Heart right ventricle (tissue), 16 donors: ENCODE results near the gene RAB24. TPM values are rescaled to one million over a fixed set of nuclear protein-coding genes. Genes with fewer than 3 reads are reported as not detected.
A peak's percentile ranks its signal among the peaks of the same experiment; 100 is the strongest.
"Not testable (repeated sequence)": the region's sequence is repeated elsewhere in the genome, so short reads cannot be mapped to it uniquely, and the experiment has no call there.

Experiments
- ATAC-seq, 8 donors: fragments of 200-7000 bp; cut with Tn5 transposase; one replicate each; pipeline ENCODE4 v1.9.1; 2020; ENCODE audit warnings: mild to moderate bottlenecking in 8 of 8, moderate library complexity in 8 of 8, moderate number of reproducible peaks in 1 of 8
- DNase-seq, 2 donors: peaks; one replicate each; pipeline ENCODE4 v3.0.0-alpha.2; 2020
- H3K27ac ChIP-seq, 10 donors: fragments of 200-600 bp; sonication (generic) in 2 of 10; one replicate each; pipeline versions ENCODE4 v1.5.0 to v1.8.0; 2020 to 2022; ENCODE audit warnings: mild to moderate bottlenecking in 3 of 10
- H3K27me3 ChIP-seq, 7 donors: fragments of 200-600 bp; one replicate each; pipeline ENCODE4 v1.8.0; 2021 to 2022; ENCODE audit warnings: mild to moderate bottlenecking in 2 of 7
- H3K36me3 ChIP-seq, 9 donors: fragments of 200-600 bp; sonication (generic) in 1 of 9; one replicate each; pipeline versions ENCODE4 v1.5.0 to v1.8.0; 2020 to 2022; ENCODE audit warnings: mild to moderate bottlenecking in 2 of 9
- H3K4me1 ChIP-seq, 9 donors: fragments of 200-600 bp; sonication (generic) in 1 of 9; one replicate each; pipeline versions ENCODE4 v1.5.0 to v1.8.0; 2020 to 2022; ENCODE audit warnings: mild to moderate bottlenecking in 4 of 9
- H3K4me3 ChIP-seq, 10 donors: fragments of 200-600 bp; sonication (generic) in 2 of 10; one replicate each; pipeline versions ENCODE4 v1.5.0 to v1.8.0; 2020 to 2022; ENCODE audit warnings: mild to moderate bottlenecking in 7 of 10, moderate library complexity in 2 of 10
- H3K9me3 ChIP-seq, 11 donors: fragments of 200-600 bp in 10 of 11; sonication (generic) in 2 of 11; one replicate each; pipeline versions ENCODE4 v1.5.0 to v1.8.0; 2013 to 2022; ENCODE audit warnings: mild to moderate bottlenecking in 2 of 11, control low read depth in 1 of 11, moderate library complexity in 1 of 11
- CTCF ChIP-seq, 9 donors: fragments of 200-600 bp; sonication (generic) in 2 of 9; IDR thresholded peaks; one replicate each; pipeline versions ENCODE4 v1.5.0 to v1.8.0; 2021 to 2022; ENCODE audit warnings: antibody characterized with exemption in 9 of 9, mild to moderate bottlenecking in 5 of 9, moderate library complexity in 1 of 9
- WGBS, 2 donors: extraction: QIAGEN DNeasy Blood & Tissue Kit; methylation state at CpG; one replicate each; pipeline ENCODE4 v1.1.7; 2013; ENCODE audit warnings: inconsistent platforms in 1 of 2; 5-methylcytosine and 5-hydroxymethylcytosine counted together
- intact Hi-C, 10 donors: fragments of 100-400 bp; cut with DNase I; formaldehyde crosslinking; loops; one replicate each; pipeline versions ENCODE4 v1.11.1 to v1.14.2; 2022
- polyA plus RNA-seq, 2 donors: library from polyadenylated mRNA; stranded (reverse); fragments of 200-250 nt; gene quantifications; one replicate each; pipeline ENCODE4 v1.2.3, GENCODE V29; 2013
- total RNA-seq, 10 donors: library from RNA; stranded (reverse); fragmentation: NEBNext Ultra II Directional in 3 of 10; extraction: Animal tissue kit (Norgen Biotek cat#: 25700) in 3 of 10; gene quantifications; one replicate each; pipeline versions ENCODE4 v1.2.1 to v1.2.4, GENCODE V29; 2021 to 2023
- donor health status: Arrhythmogenic right ventricular cardiomyopathy.
- donor health status: ischemic (EF 13 %, LVEDD 7.1; RV severe dilation, severe dysfunction).
- donor health status: healthy with polysubstance abuse.
- donor health status: DM: no; HTN: yes; CAD: no.
- donor health status: DM: no; HTN: no; CAD: no.
- donor health status: ischemic (EF 25% LVEDD 6.9; RV normal size, moderate dysfunction).
- donor health status: ischemic (EF 25% LVEDD 5.7; RV mildly dilated, moderate dysfunction).
- donor health status: healthy.
- donor health status: DM: yes; HTN: yes; CAD: no.
- donor health status: Ischemic cardiomyopathy.
- donor health status: ischemic (EF 35%, LVEDD 5.7; RV mildly dilated, moderate dysfunction).
- donor health status: nonischemic (EF 11% LVEDD 7.7; RV severe dilation, severe dysfunction).
- donor health status: DM: yes; HTN: yes; CAD: no.
- donor health status: PGD.
- donor health status: ischemic (EF 29% LVEDD 5.4; RV normal size, mild dysfunction).
- donor health status: nonischemic (EF 23%, LVEDD 6.1; RV moderate dilation, normal function).

The RAB24 gene
- total and polyA plus RNA-seq, 12 donors: 14.7 to 39.4 (median 19.7) TPM

GRCh38 chr5:177265395-177265794, 38.1 kb downstream of the RAB24 start:
- no peaks in the 10 kb centered on the region for H3K4me1 ChIP-seq
- ATAC-seq (peak in 2 of 8 donors; percentile 41 to 59), DNase-seq (no peak)
- no peaks in the 10 kb centered on the region for H3K9me3 ChIP-seq
- H3K27me3 ChIP-seq: no peaks in the 10 kb centered on the region
- TF ChIP-seq CTCF (IDR thresholded peaks at IDR 0.05): no peak
- H3K27ac ChIP-seq: no peak overlapping the region
- H3K4me3 ChIP-seq: no peak overlapping the region
- intact Hi-C loops: no loop called here
- 95% methylated on average over 16 of the region's 16 CpGs for WGBS, 2 donors
- peaks cover 0 to 100% (median 57%) of the 10 kb centered on the region in 9 donors for H3K36me3 ChIP-seq

GRCh38 chr5:177264178-177264577, 39.3 kb downstream of the RAB24 start:
- H3K4me1 ChIP-seq: no peaks in the 10 kb centered on the region
- TF ChIP-seq CTCF (IDR thresholded peaks at IDR 0.05): no peak
- 94 to 98% methylated on average over 1 of the region's 1 CpG for WGBS, 2 donors

GRCh38 chr5:177261510-177261909, 42.0 kb downstream of the RAB24 start:
- H3K36me3 ChIP-seq: peaks cover 0 to 100% (median 54%) of the 10 kb centered on the region in 9 donors
- WGBS, 2 donors: 88 to 95% methylated on average over 1 of the region's 1 CpG

More at GRCh38 chr5:177264178-177264577, 39.3 kb downstream of the RAB24 start:
- Histone ChIP-seq H3K27me3 (no peaks in the 10 kb centered on the region), H3K27ac (no peak overlapping the region), H3K9me3 (no peaks in the 10 kb centered on the region), H3K4me3 (no peak overlapping the region), H3K36me3 (peaks cover 0 to 100% (median 55%) of the 10 kb centered on the region in 9 donors)
- intact Hi-C loops: no loop called here
- DNase-seq: no peak
- no peak for ATAC-seq

GRCh38 chr5:177260961-177261360, 42.6 kb downstream of the RAB24 start:
- ATAC-seq (no peak), DNase-seq (no peak)
- TF ChIP-seq CTCF (IDR thresholded peaks at IDR 0.05): no peak
- 92 to 93% methylated on average over 7 of the region's 7 CpGs for WGBS, 2 donors
- no peak overlapping the region for H3K27ac ChIP-seq
- H3K9me3 ChIP-seq: no peaks in the 10 kb centered on the region
- no peak overlapping the region for H3K4me3 ChIP-seq
- peaks cover 0 to 100% (median 50%) of the 10 kb centered on the region in 9 donors for H3K36me3 ChIP-seq
- intact Hi-C loops: no loop called here
- H3K27me3 ChIP-seq: no peaks in the 10 kb centered on the region
- no peaks in the 10 kb centered on the region for H3K4me1 ChIP-seq

More at GRCh38 chr5:177261510-177261909, 42.0 kb downstream of the RAB24 start:
- Histone ChIP-seq H3K27ac (no peak overlapping the region), H3K4me3 (no peak overlapping the region), H3K4me1 (no peaks in the 10 kb centered on the region), H3K27me3 (no peaks in the 10 kb centered on the region), H3K9me3 (no peaks in the 10 kb centered on the region)
- ATAC-seq (no peak), DNase-seq (no peak)
- TF ChIP-seq CTCF (IDR thresholded peaks at IDR 0.05): no peak
- intact Hi-C loops: no loop called here

GRCh38 chr5:177258711-177259110, 44.8 kb downstream of the RAB24 start:
- H3K4me3 ChIP-seq, H3K4me1 ChIP-seq, H3K27me3 ChIP-seq, H3K27ac ChIP-seq, ATAC-seq, H3K9me3 ChIP-seq, DNase-seq: not testable (repeated sequence)
- H3K36me3 ChIP-seq: peaks cover 0 to 100% (median 59%) of the 10 kb centered on the region in 9 donors
- intact Hi-C loops: loop anchor here in 1 of 10 donors (5.0 kb wide), 1 partner anchor 146 kb away; no protein-coding TSS in a partner anchor
- 91 to 96% methylated on average over 7 of the region's 7 CpGs for WGBS, 2 donors
